HG03457 (cell line): Measurements from ENCODE around the gene BRD3OS.
"Not testable (repeated sequence)": the region's sequence is repeated elsewhere in the genome, so short reads cannot be mapped to it uniquely, and the experiment has no call there.

Experiments
- ATAC-seq: cut with Tn5 transposase; IDR thresholded peaks from one replicate; pipeline ENCODE4 v1.9.1; 2021; ENCODE audit warnings: moderate number of reproducible peaks; ENCODE audit not compliant: unreplicated experiment

BRD3OS gene

GRCh38 chr9:134061688-134062371, 36.5 kb downstream of the BRD3OS start:
- ATAC-seq: no peak

- no peak for ATAC-seq
Measured at GRCh38 chr9:134062461-134063087, 37.3 kb downstream of the BRD3OS start.

GRCh38 chr9:134063088-134063570, 37.8 kb downstream of the BRD3OS start:
- no peak for ATAC-seq

- ATAC-seq: no peak
Measured at GRCh38 chr9:134063571-134064450, 38.5 kb downstream of the BRD3OS start.

- no peak for ATAC-seq
Measured at GRCh38 chr9:134064711-134065110, 39.4 kb downstream of the BRD3OS start.

GRCh38 chr9:134065612-134066419, 40.5 kb downstream of the BRD3OS start:
- no peak for ATAC-seq

GRCh38 chr9:134066526-134066912, 41.2 kb downstream of the BRD3OS start:
- no peak for ATAC-seq

- ATAC-seq: peak; percentile 1
Measured at GRCh38 chr9:134066913-134067851, 41.9 kb downstream of the BRD3OS start.

- peak; percentile 58 for ATAC-seq
Measured at GRCh38 chr9:134067904-134068743, 42.8 kb downstream of the BRD3OS start, which contains the start of gene BRD3. BRD3 (minus strand) TSS chr9:134068026; CDS start chr9:134053477, 14,549 bp downstream.

- ATAC-seq: no peak
Measured at GRCh38 chr9:134068744-134069479, 43.6 kb downstream of the BRD3OS start.

GRCh38 chr9:134069480-134070399, 44.5 kb downstream of the BRD3OS start:
- no peak for ATAC-seq

- ATAC-seq: no peak
Measured at GRCh38 chr9:134071149-134071548, 45.9 kb downstream of the BRD3OS start.

- not testable (repeated sequence) for ATAC-seq
Measured at GRCh38 chr9:134072683-134073082, 47.4 kb downstream of the BRD3OS start.

GRCh38 chr9:134073500-134073899, 48.2 kb downstream of the BRD3OS start:
- ATAC-seq: no peak

GRCh38 chr9:134075689-134076088, 50.4 kb downstream of the BRD3OS start:
- not testable (repeated sequence) for ATAC-seq

- no peak for ATAC-seq
Measured at GRCh38 chr9:134076644-134077043, 51.4 kb downstream of the BRD3OS start.
